ENCODE results near the gene DHX40. TPM values are rescaled to one million over a fixed set of nuclear protein-coding genes. Genes with fewer than 3 reads are reported as not detected.
A peak's percentile ranks its signal among the peaks of the same experiment; 100 is the strongest.

Gene DHX40
- 19.6 to 30.7 TPM (median 20.4 TPM) in 3 replicates for polyA plus RNA-seq
- 14.3 TPM for polyA plus RNA-seq (2011; ENCODE audit: low read depth)
- 16.0 and 26.7 TPM in 2 replicates for polyA plus RNA-seq (2011; cell fraction: cytosol; rRNA removed)
- 15.2 and 21.2 TPM in 2 replicates for polyA plus RNA-seq (2011; cell fraction: nucleus; rRNA removed)
- polyA plus RNA-seq (2012; ENCODE audit: low replicate concordance) = 16.0 and 19.8 TPM in 2 replicates
- polyA minus RNA-seq = 8.2 to 29.9 TPM (median 16.9 TPM) in 3 replicates
- polyA minus RNA-seq (2011; cell fraction: cytosol; rRNA and poly(A)+ RNA removed) = 53.7 TPM
- polyA minus RNA-seq (2011; cell fraction: nucleus; rRNA and poly(A)+ RNA removed) = 12.2 and 19.3 TPM in 2 replicates

DNA sequence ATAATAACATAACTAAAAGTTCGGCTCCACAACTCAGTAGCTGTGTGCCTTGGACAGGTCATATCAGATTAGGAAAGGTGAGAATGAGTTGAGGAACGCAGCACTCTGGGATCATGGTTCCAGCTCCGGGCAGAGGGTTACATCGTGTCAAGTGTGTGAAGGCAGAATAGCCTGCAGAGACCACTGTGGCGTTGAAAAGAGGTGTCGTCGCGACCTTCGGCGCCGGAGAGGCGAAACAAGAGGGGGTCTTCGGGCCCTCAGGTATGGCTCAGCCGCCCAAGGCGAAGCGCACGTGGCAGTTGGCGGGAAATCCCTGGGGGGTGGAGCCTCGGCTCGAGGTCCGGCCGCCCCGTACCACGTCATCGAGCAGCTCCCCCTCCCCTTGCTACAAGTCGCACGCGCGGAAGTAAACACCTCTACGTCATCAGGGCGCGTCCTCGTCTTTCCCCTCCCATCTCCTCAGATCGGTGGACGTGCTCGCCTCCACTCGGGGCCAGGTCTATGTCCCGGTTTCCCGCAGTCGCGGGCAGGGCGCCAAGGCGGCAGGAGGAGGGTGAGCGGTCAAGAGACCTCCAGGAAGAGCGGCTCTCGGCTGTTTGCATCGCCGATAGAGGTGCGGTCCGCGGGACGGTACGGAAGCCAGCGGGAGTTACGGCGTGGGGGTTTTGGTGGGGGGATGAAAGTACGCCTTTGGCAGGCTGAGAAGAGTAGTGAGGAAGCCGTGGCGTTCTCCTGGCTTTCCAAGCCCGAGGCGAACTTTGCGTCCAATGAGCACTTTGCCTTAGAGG lies at the start of gene DHX40:
TSS of gene DHX40 (plus strand) at position 440 of the 788 bp plus-strand sequence. CDS start at position 502, 62 bp downstream.
- no peaks in the 10 kb centered on the region for H3K9me1 ChIP-seq (ENCODE audit: control insufficient read depth, extremely low read depth, insufficient read depth, low read length)
- H3K27ac ChIP-seq (ENCODE audit: control insufficient read depth, insufficient read depth, low read length) = peak within 1 kb of the TSS; percentile 86
- FAIRE-seq (no peak), DNase-seq (ENCODE audit: low read depth, low spot score) (peak; percentile 59)
- peak within 1 kb of the TSS; percentile 100 for H2AFZ ChIP-seq (ENCODE audit: control insufficient read depth, low read length)
- peaks cover 7% of the 10 kb centered on the region for H3K4me1 ChIP-seq (ENCODE audit: control insufficient read depth, extremely low read depth, insufficient read depth, low read length)
- peak within 1 kb of the TSS; percentile 89 for H3K9ac ChIP-seq (ENCODE audit: control insufficient read depth, extremely low read depth, insufficient read depth, low read length)
- peak within 1 kb of the TSS; percentile 94 to 98 (median 98) for H3K4me3 ChIP-seq (ENCODE audit: control insufficient read depth in 2 of 3, extremely low read depth in 1 of 3, insufficient read depth in 2 of 3, low read depth in 1 of 3, low read length in 3 of 3)
- no peaks in the 10 kb centered on the region for H3K27me3 ChIP-seq (ENCODE audit: control insufficient read depth, extremely low read depth, insufficient read depth, low read length)
- peaks cover 2% of the 10 kb centered on the region for H3K9me3 ChIP-seq (ENCODE audit: control insufficient read depth, low read depth, low read length)
- no peaks in the 10 kb centered on the region for H4K20me1 ChIP-seq (ENCODE audit: control insufficient read depth, extremely low read depth, insufficient read depth, low read length)
- peaks cover 8% of the 10 kb centered on the region for H3K79me2 ChIP-seq (ENCODE audit: control insufficient read depth, insufficient read depth, low read length)
- TF ChIP-seq CTCF (optimal IDR thresholded peaks at IDR 0.05 in 1 of 3, IDR thresholded peaks at IDR 0.05 in 1 of 3, conservative IDR thresholded peaks at IDR 0.05 in 1 of 3; ENCODE audit: extremely low read depth in 1 of 3, insufficient read depth in 2 of 3, low read length in 3 of 3) (no peak), EZH2 (IDR thresholded peaks at IDR 0.05; ENCODE audit: low read length) (no peak)
- dilution Hi-C loops (cut with MboI; ENCODE audit: extremely low pct_ligation_motif_present, low sequenced_read_pairs) = no loop called here
- H3K36me3 ChIP-seq (ENCODE audit: control insufficient read depth in 2 of 2, extremely low read depth in 1 of 2, insufficient read depth in 2 of 2, low read length in 2 of 2) = no peaks in the 10 kb centered on the region
- peak within 1 kb of the TSS; percentile 92 for H3K4me2 ChIP-seq (ENCODE audit: control insufficient read depth, extremely low read depth, insufficient read depth, low read depth, low read length)

GRCh38 chr17:59516451-59516850 lies 49.0 kb upstream of the DHX40 start:
- DNase-seq (ENCODE audit: low read depth, low spot score) (no peak), FAIRE-seq (no peak)
- H3K4me2 ChIP-seq (ENCODE audit: control insufficient read depth, extremely low read depth, insufficient read depth, low read depth, low read length) = no peak overlapping the region
- H2AFZ ChIP-seq (ENCODE audit: control insufficient read depth, low read length) = no peak overlapping the region
- no peak overlapping the region for H3K4me3 ChIP-seq (ENCODE audit: control insufficient read depth in 2 of 3, extremely low read depth in 1 of 3, insufficient read depth in 2 of 3, low read depth in 1 of 3, low read length in 3 of 3)
- no peak for TF ChIP-seq CTCF (optimal IDR thresholded peaks at IDR 0.05 in 1 of 3, IDR thresholded peaks at IDR 0.05 in 1 of 3, conservative IDR thresholded peaks at IDR 0.05 in 1 of 3; ENCODE audit: extremely low read depth in 1 of 3, insufficient read depth in 2 of 3, low read length in 3 of 3)
- no peak for TF ChIP-seq EZH2 (IDR thresholded peaks at IDR 0.05; ENCODE audit: low read length)
- H3K27me3 ChIP-seq (ENCODE audit: control insufficient read depth, extremely low read depth, insufficient read depth, low read length) = no peaks in the 10 kb centered on the region
- no peak overlapping the region for H3K27ac ChIP-seq (ENCODE audit: control insufficient read depth, insufficient read depth, low read length)
- H4K20me1 ChIP-seq (ENCODE audit: control insufficient read depth, extremely low read depth, insufficient read depth, low read length) = no peaks in the 10 kb centered on the region
- H3K4me1 ChIP-seq (ENCODE audit: control insufficient read depth, extremely low read depth, insufficient read depth, low read length) = no peaks in the 10 kb centered on the region
- H3K9me1 ChIP-seq (ENCODE audit: control insufficient read depth, extremely low read depth, insufficient read depth, low read length) = no peaks in the 10 kb centered on the region
- H3K9ac ChIP-seq (ENCODE audit: control insufficient read depth, extremely low read depth, insufficient read depth, low read length) = no peak overlapping the region
- no peaks in the 10 kb centered on the region for H3K9me3 ChIP-seq (ENCODE audit: control insufficient read depth, low read depth, low read length)
- no peaks in the 10 kb centered on the region for H3K36me3 ChIP-seq (ENCODE audit: control insufficient read depth in 2 of 2, extremely low read depth in 1 of 2, insufficient read depth in 2 of 2, low read length in 2 of 2)
- no peaks in the 10 kb centered on the region for H3K79me2 ChIP-seq (ENCODE audit: control insufficient read depth, insufficient read depth, low read length)
- dilution Hi-C loops (cut with MboI; ENCODE audit: extremely low pct_ligation_motif_present, low sequenced_read_pairs) = no loop called here
